ENCODE results near the gene NYAP1.
"Not testable (repeated sequence)": the region's sequence is repeated elsewhere in the genome, so short reads cannot be mapped to it uniquely, and the experiment has no call there.

DNA sequence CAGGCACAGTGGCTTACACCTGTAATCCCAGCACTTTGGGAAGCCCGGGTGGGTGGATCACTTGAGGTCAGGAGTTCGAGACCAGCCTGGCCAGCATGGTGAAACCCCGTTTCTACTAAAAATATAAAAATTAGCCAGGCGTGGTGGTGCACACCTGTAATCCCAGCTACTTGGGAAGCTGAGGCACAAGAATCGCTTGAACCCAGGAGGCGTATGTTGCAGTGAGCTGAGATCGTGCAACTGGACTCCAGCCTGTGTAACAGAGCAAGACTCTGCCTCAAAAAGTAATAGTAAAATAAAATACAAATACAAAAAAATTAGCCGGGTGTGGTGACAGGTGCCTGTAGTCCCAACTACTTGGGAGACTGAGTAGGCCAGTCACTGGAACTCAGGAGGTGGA lies 45.0 kb upstream of the NYAP1 start:
- TF ChIP-seq, protein P1, sequence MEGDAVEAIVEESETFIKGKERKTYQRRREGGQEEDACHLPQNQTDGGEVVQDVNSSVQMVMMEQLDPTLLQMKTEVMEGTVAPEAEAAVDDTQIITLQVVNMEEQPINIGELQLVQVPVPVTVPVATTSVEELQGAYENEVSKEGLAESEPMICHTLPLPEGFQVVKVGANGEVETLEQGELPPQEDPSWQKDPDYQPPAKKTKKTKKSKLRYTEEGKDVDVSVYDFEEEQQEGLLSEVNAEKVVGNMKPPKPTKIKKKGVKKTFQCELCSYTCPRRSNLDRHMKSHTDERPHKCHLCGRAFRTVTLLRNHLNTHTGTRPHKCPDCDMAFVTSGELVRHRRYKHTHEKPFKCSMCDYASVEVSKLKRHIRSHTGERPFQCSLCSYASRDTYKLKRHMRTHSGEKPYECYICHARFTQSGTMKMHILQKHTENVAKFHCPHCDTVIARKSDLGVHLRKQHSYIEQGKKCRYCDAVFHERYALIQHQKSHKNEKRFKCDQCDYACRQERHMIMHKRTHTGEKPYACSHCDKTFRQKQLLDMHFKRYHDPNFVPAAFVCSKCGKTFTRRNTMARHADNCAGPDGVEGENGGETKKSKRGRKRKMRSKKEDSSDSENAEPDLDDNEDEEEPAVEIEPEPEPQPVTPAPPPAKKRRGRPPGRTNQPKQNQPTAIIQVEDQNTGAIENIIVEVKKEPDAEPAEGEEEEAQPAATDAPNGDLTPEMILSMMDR (IDR thresholded peaks at IDR 0.05), result not testable (repeated sequence)
- TF ChIP-seq POLR2AphosphoS5, POLR2A, EP300 (IDR thresholded peaks at IDR 0.05): not testable (repeated sequence)

Data from sigmoid colon (tissue), 4 donors.